ENCODE results near the gene STRN3. TPM values are rescaled to one million over a fixed set of nuclear protein-coding genes. Genes with fewer than 3 reads are reported as not detected.

STRN3 gene
- total RNA-seq, result 10 to 100 TPM; 21.5 to 50.0 (median 29.5) TPM

DNA sequence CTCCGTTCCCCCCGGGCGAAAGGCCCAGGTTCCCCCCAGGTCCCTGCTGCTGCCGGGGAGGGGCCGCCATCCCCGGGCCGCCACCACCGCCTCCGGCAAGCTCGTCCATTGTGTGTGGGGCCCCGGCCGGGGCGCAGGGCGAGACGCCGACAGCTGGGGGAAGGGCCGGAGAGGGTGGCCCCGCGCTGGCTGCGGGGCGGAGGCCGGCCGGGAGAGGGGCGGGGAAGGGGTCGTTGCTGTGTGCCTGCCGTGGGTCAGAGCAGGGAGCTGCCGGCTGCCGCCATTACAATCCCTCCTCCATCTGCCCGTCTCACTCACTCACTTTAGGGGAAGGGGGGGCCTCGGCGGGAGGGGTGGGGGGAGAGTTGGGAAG lies at the start of gene STRN3:
Gene STRN3 (minus strand): TSS at position 303 of the 373 bp plus-strand sequence. CDS start 194 bp downstream, at position 109.
- no peak for TF ChIP-seq EP300 (IDR thresholded peaks at IDR 0.05)
- TF ChIP-seq CTCF (IDR thresholded peaks at IDR 0.05), result no peak
- TF ChIP-seq POLR2AphosphoS5 (IDR thresholded peaks at IDR 0.05), result peak in 1 of 3 donors; percentile 6
- no peak for TF ChIP-seq POLR2A (IDR thresholded peaks at IDR 0.05)
- Histone ChIP-seq H3K27ac (peak within 1 kb of the TSS; percentile 96), H3K9me3 (no peaks in the 10 kb centered on the region), H3K4me1 (peaks cover 26% of the 10 kb centered on the region), H3K4me3 (peak within 1 kb of the TSS; percentile 77), H3K36me3 (no peaks in the 10 kb centered on the region), H3K27me3 (no peaks in the 10 kb centered on the region)
- 0% methylated on average over 3 of the region's 31 CpGs for WGBS
- DNase-seq (ENCODE audit: low spot score in 2 of 2), result no peak

DNA sequence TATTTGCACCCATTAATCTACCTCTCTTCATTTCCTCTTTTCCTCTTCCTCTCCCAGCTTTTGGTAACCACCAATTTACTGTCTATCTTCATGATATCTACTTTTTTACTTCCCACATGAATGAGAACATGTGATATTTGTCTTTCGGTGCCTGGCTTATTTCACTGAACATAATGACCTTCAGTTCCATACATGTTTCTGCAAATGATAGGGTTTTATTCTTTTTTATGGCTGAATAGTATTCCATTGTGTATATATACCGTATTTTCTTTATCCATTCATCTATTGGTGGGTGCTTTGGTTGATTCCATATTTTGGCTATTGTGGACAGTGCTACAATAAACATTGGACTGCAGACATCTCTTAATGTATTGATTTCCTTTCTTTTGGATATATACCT lies 49.0 kb upstream of the STRN3 start:
- Histone ChIP-seq H3K27ac (no peak overlapping the region), H3K36me3 (no peaks in the 10 kb centered on the region), H3K4me1 (no peaks in the 10 kb centered on the region), H3K9me3 (no peaks in the 10 kb centered on the region), H3K4me3 (no peak overlapping the region), H3K27me3 (no peaks in the 10 kb centered on the region)
- no peak for DNase-seq (ENCODE audit: low spot score in 2 of 2)
- WGBS, result 94% methylated on average over 2 of the region's 2 CpGs
- TF ChIP-seq EP300 (IDR thresholded peaks at IDR 0.05), result no peak
- TF ChIP-seq CTCF (IDR thresholded peaks at IDR 0.05), result no peak
- no peak for TF ChIP-seq POLR2A (IDR thresholded peaks at IDR 0.05)
- no peak for TF ChIP-seq POLR2AphosphoS5 (IDR thresholded peaks at IDR 0.05)

GRCh38 chr14:31071151-31071550 lies 45.0 kb upstream of the STRN3 start:
- H3K27ac ChIP-seq, result no peak overlapping the region
- H3K9me3 ChIP-seq, result no peaks in the 10 kb centered on the region
- H3K4me1 ChIP-seq, result no peaks in the 10 kb centered on the region
- TF ChIP-seq CTCF (IDR thresholded peaks at IDR 0.05) (no peak), EP300 (IDR thresholded peaks at IDR 0.05) (no peak), POLR2A (IDR thresholded peaks at IDR 0.05) (no peak), POLR2AphosphoS5 (IDR thresholded peaks at IDR 0.05) (no peak)
- H3K4me3 ChIP-seq, result no peak overlapping the region
- no peaks in the 10 kb centered on the region for H3K27me3 ChIP-seq
- no peak for DNase-seq (ENCODE audit: low spot score in 2 of 2)
- no peaks in the 10 kb centered on the region for H3K36me3 ChIP-seq
- 91% methylated on average over 2 of the region's 2 CpGs for WGBS

DNA sequence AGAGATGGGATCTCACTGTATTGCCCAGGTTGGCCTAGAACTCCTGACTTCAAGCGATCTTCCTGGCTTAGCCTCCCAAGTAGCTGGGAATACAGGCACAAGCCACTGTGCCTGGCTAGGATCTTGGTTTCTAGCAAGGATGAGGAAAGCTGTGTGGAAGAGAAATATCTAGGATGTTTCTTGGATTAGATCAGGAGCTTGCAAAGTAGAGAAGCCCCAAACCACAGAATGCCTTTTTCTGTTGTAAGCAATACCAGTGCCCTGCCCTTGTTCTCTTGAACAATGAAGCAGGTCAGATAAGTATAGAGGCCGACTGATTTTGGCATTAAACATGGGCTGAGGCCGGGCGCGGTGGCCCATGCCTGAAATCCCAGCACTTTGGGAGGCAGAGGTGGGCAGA lies 44.3 kb upstream of the STRN3 start:
- no peak for DNase-seq (ENCODE audit: low spot score in 2 of 2)
- Histone ChIP-seq H3K4me1 (no peaks in the 10 kb centered on the region), H3K4me3 (no peak overlapping the region), H3K9me3 (no peaks in the 10 kb centered on the region), H3K27ac (no peak overlapping the region), H3K36me3 (no peaks in the 10 kb centered on the region), H3K27me3 (no peaks in the 10 kb centered on the region)
- TF ChIP-seq POLR2A (IDR thresholded peaks at IDR 0.05) (no peak), POLR2AphosphoS5 (IDR thresholded peaks at IDR 0.05) (no peak), CTCF (IDR thresholded peaks at IDR 0.05) (no peak), EP300 (IDR thresholded peaks at IDR 0.05) (no peak)
- 90% methylated on average over 5 of the region's 5 CpGs for WGBS

- WGBS, result 94% methylated on average over 3 of the region's 3 CpGs
- Histone ChIP-seq H3K36me3 (no peaks in the 10 kb centered on the region), H3K4me1 (no peaks in the 10 kb centered on the region), H3K4me3 (no peak overlapping the region), H3K9me3 (no peaks in the 10 kb centered on the region), H3K27ac (no peak overlapping the region), H3K27me3 (no peaks in the 10 kb centered on the region)
- DNase-seq (ENCODE audit: low spot score in 2 of 2), result no peak
- TF ChIP-seq CTCF (IDR thresholded peaks at IDR 0.05) (no peak), EP300 (IDR thresholded peaks at IDR 0.05) (no peak), POLR2A (IDR thresholded peaks at IDR 0.05) (no peak), POLR2AphosphoS5 (IDR thresholded peaks at IDR 0.05) (no peak)
These were observed 43.2 kb upstream of the STRN3 start for GRCh38 chr14:31069343-31069742.
